Brain microvascular endothelial cell (primary cell): ENCODE results near the gene PGD.

Experiments
- DNase-seq: peaks from one replicate; pipeline ENCODE4 v3.0.0-alpha.2; 2020
- H3K27ac ChIP-seq: fragments of 250-450 bp; sonication (Bioruptor Pico); 2 replicates; pipeline ENCODE4 v1.5.1; 2020; ENCODE audit warnings: mild to moderate bottlenecking, moderate library complexity
- H3K27me3 ChIP-seq: fragments of 250-450 bp; sonication (Bioruptor Pico); replicated peaks from 2 replicates; pipeline ENCODE4 v1.5.1; 2020; ENCODE audit warnings: mild to moderate bottlenecking
- H3K36me3 ChIP-seq: fragments of 250-450 bp; sonication (Bioruptor Pico); replicated peaks from 2 replicates; pipeline ENCODE4 v1.5.1; 2020; ENCODE audit warnings: mild to moderate bottlenecking
- H3K4me3 ChIP-seq: 2 replicates; pipeline ENCODE4 v1.5.1; 2011; ENCODE audit warnings: low read depth, mild to moderate bottlenecking, control low read depth, low read length, moderate library complexity
- CTCF ChIP-seq: IDR thresholded peaks from 2 replicates; pipeline ENCODE4 v1.5.1; 2011; ENCODE audit warnings: low read depth, mild to moderate bottlenecking, moderate library complexity, low read length, control low read depth, inconsistent platforms; ENCODE audit errors: missing control alignments
- in situ Hi-C: cut with HindIII; loops from 2 replicates; pipeline ENCODE4 v1.10.0; 2017; ENCODE audit warnings: low sequenced_read_pairs, low pct_ligation_motif_present

The PGD gene

GRCh38 chr1:10388387-10388715 lies 10.5 kb upstream of the PGD start:
- in situ Hi-C loops = no loop called here
- no peak overlapping the region for H3K27ac ChIP-seq

GRCh38 chr1:10389271-10389973 lies 9.4 kb upstream of the PGD start:
- Histone ChIP-seq H3K27me3 (no peaks in the 10 kb centered on the region), H3K36me3 (no peaks in the 10 kb centered on the region), H3K27ac (no peak overlapping the region), H3K4me3 (no peak overlapping the region)
- no peak for TF ChIP-seq CTCF
- DNase-seq = no peak
- in situ Hi-C loops = no loop called here

More at GRCh38 chr1:10388387-10388715, 10.5 kb upstream of the PGD start:
- no peak for DNase-seq
- Histone ChIP-seq H3K4me3 (no peak overlapping the region), H3K27me3 (no peaks in the 10 kb centered on the region), H3K36me3 (no peaks in the 10 kb centered on the region)
- TF ChIP-seq CTCF = no peak

- no peaks in the 10 kb centered on the region for H3K36me3 ChIP-seq
- no peaks in the 10 kb centered on the region for H3K27me3 ChIP-seq
- H3K4me3 ChIP-seq = no peak overlapping the region
- in situ Hi-C loops = no loop called here
- no peak overlapping the region for H3K27ac ChIP-seq
- DNase-seq = no peak
- TF ChIP-seq CTCF = no peak
Observed at GRCh38 chr1:10396870-10397269, 2.0 kb upstream of the PGD start.

GRCh38 chr1:10398278-10398733 lies 558 bp upstream of the PGD start:
- no peak for DNase-seq
- in situ Hi-C loops = no loop called here
- Histone ChIP-seq H3K27ac (peak overlapping the region; percentile 10), H3K27me3 (no peaks in the 10 kb centered on the region), H3K4me3 (peak overlapping the region; percentile 85), H3K36me3 (peaks cover 3% of the 10 kb centered on the region)
- TF ChIP-seq CTCF = no peak

GRCh38 chr1:10399444-10399941 lies 629 bp downstream of the PGD start:
- in situ Hi-C loops = no loop called here
- peak; percentile 42 for DNase-seq
- H3K4me3 ChIP-seq = peak overlapping the region; percentile 85

More at GRCh38 chr1:10399444-10399941, 629 bp downstream of the PGD start:
- peak overlapping the region; percentile 74 for H3K27ac ChIP-seq
- no peaks in the 10 kb centered on the region for H3K27me3 ChIP-seq
- H3K36me3 ChIP-seq = peaks cover 11% of the 10 kb centered on the region
- no peak for TF ChIP-seq CTCF
